Measurements from ENCODE around the gene SLC10A6.
"Not testable (repeated sequence)": the region's sequence is repeated elsewhere in the genome, so short reads cannot be mapped to it uniquely, and the experiment has no call there.

SLC10A6 gene, protein sequence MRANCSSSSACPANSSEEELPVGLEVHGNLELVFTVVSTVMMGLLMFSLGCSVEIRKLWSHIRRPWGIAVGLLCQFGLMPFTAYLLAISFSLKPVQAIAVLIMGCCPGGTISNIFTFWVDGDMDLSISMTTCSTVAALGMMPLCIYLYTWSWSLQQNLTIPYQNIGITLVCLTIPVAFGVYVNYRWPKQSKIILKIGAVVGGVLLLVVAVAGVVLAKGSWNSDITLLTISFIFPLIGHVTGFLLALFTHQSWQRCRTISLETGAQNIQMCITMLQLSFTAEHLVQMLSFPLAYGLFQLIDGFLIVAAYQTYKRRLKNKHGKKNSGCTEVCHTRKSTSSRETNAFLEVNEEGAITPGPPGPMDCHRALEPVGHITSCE

GRCh38 chr4:86848732-86849619, at the start of gene SLC10A6:
Gene SLC10A6, minus strand, starts transcription at chr4:86849384. Its CDS starts 269 bp downstream, at chr4:86849115.
- DNase-seq (ENCODE audit: low read depth in 2 of 2) = no peak

- no peak for DNase-seq (ENCODE audit: low read depth in 2 of 2)
Measured at GRCh38 chr4:86898562-86898961, 49.4 kb upstream of the SLC10A6 start.

- DNase-seq (ENCODE audit: low read depth in 2 of 2) = no peak
Measured at GRCh38 chr4:86896596-86896995, 47.4 kb upstream of the SLC10A6 start.

- DNase-seq (ENCODE audit: low read depth in 2 of 2) = no peak
Measured at GRCh38 chr4:86895692-86896488, 46.7 kb upstream of the SLC10A6 start.

DNA sequence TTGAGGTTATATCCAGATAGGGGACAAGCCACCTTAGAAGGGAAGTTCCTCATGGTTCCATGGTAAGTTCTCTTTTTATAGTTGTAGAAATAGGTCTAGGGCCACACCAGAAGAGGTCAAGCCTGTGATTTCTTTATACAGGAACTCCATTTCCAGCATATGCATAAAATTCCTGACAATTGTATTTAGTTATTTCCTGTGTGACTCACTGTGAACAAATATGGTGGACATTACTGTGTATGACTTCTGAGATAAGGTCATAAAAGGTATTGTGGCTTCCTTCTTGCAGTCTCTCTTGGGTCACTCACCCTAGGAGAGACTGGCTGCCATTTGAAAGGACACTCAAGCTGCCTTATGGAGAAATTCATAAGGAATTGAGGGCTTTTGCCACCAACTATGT, 45.3 kb upstream of the SLC10A6 start:
- no peak for DNase-seq (ENCODE audit: low read depth in 2 of 2)

- no peak for DNase-seq (ENCODE audit: low read depth in 2 of 2)
Measured at GRCh38 chr4:86893136-86893535, 44.0 kb upstream of the SLC10A6 start.

- DNase-seq (ENCODE audit: low read depth in 2 of 2) = no peak
Measured at GRCh38 chr4:86892636-86892960, 43.4 kb upstream of the SLC10A6 start.

DNA sequence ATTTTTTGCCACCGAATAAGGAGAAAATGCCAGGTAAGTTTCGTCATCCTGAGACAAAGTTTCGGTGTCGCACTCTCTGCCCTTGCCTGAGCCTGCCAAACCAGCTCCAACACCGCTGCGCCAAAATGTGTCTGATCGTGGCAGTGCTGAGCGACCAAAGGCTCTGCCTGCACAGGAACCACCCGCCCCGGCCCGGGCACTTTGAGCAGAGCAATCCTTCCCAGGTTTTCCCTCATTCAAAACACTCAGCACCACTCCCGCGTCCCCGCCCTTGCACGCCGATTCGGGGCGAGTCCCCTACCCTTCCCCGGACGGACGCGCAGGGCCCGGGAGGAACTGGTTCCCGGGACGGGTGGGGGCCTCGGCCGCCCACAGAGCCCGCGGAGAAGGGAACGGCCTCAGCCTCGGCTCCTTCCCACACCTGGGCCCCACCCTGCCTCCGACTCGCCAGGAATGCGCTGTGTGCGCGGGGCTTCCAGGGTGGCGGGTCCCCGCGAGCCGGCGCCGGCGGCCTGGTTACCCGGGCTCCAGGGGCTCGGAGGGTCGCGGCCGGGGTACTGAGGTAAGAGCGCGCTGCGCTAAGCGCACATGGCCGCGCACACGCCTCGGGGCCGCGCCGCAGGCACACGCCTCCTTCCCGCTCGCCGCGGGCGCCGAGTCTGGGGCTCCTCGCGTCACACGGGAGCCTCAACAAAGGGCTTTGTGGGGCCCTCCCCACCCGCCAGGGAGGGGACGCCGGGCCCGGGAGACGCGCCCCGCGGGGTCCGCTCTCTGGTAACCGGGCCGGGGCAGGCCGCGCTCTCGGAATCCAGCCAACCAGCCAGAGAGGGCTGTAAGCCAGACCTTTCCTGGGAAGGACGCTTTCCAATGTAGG, 42.8 kb upstream of the SLC10A6 start, which contains the start of gene C4orf36:
TSS of gene C4orf36 (minus strand) at position 661 of the 874 bp plus-strand sequence. CDS start 902 bp downstream, outside the sequence.
- no peak for DNase-seq (ENCODE audit: low read depth in 2 of 2)

- DNase-seq (ENCODE audit: low read depth in 2 of 2) = no peak
Measured at GRCh38 chr4:86890790-86891189, 41.6 kb upstream of the SLC10A6 start.

- no peak for DNase-seq (ENCODE audit: low read depth in 2 of 2)
Measured at GRCh38 chr4:86879641-86880040, 30.5 kb upstream of the SLC10A6 start.

GRCh38 chr4:86878640-86879039, 29.5 kb upstream of the SLC10A6 start:
- DNase-seq (ENCODE audit: low read depth in 2 of 2) = no peak

DNA sequence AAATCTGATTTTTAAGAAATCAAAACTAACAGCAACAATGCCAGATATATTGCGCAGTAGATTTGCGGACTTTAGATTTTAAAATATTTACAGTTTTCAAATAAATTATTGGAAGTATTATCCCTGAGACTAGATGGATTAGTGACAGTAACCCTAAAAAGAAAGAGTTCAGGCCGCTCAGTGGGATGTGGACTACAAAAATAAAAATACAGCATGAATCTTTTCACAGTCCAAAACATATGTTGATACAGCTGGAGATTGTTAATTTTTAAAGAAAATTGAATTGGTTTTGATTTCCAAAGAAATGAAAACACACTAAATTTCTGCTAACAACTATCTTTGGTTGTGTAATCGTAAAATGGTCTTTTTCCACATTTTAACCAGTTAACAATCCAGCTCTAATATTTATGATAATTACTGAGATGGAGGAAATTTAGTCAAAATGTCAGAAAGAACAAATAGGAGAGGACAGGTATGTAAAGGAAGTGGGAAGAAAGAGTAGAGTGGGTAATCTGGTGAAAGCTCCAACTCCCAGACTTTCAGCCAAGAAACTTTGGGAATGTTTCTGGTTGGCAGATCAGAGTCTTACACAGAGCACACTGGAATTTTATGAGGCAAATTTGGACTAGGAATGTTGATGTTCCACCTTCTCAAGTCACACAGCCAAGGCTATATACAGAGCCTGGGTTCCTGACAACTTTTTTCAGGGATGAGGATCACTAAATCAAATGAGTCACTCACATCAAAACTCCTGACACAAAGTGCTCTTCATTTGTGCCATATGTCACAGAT, 27.9 kb upstream of the SLC10A6 start:
- no peak for DNase-seq (ENCODE audit: low read depth in 2 of 2)

DNA sequence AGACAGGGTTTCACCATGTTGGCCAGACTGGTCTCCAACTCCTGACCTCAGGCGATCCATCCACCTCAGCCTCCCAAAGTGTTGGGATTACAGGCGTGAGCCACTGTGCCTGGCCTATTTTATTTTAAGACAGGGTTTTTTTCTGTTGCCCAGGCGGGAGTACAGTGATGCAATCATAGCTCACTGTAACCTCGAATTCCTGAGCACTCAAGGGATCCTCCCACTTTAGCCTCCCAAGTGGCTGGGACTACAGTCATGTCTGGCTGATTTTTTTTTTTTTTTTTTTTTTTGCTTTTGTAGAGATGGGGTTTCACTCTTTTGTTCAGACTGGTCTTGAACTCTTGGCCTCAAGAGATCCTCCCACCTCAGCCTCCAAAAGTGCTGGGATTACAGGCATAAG, 26.3 kb upstream of the SLC10A6 start:
- DNase-seq (ENCODE audit: low read depth in 2 of 2) = not testable (repeated sequence)

DNA sequence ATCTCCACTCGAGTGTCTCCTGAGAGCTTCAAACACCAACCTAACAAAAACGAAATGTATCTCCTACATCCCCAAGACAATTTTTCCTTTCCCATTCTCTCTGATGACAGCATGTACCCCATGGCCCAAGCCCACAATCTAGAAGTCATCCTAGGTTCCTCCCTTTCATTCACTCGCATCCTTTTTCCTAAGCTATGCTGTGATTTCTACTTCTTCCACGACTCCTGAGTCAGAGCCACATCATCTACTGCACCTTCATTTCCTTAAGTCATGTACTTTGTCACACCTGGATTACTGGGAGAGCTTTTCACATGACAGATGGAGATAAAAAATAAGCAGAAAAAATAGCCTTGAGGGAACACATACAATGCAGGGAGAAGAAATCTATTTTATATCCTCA, 23.0 kb upstream of the SLC10A6 start:
- no peak for DNase-seq (ENCODE audit: low read depth in 2 of 2)

DNA sequence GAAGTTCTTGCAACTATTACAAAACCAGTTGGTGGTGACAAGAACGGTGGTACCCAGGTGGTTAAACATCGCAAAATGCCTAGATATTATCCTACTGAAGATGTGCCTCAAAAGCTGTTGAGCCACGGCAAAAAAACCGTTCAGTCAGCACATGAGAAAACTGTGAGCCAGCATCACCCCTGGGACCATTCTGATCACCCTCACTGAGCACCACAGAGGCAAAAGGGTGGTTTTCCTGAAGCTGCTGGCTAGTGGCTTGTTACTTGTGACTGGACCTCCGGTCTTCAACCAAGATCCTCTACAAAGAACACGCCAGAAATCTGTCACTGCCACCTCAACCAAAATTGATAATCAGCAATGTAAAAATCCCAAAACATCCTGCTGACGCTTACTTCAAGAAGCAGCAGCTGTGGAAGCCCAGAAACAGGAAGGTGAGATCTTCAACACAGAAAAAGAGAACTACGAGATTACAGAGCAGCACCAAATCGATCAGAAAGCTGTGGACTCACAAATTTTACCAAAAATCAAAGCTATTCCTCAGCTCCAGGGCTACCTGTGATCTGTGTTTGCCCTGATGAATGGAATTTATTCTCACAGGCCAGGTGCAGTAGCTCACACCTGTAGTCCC, 21.4 kb upstream of the SLC10A6 start:
- DNase-seq (ENCODE audit: low read depth in 2 of 2) = no peak

- no peak for DNase-seq (ENCODE audit: low read depth in 2 of 2)
Measured at GRCh38 chr4:86857341-86858052, 8.3 kb upstream of the SLC10A6 start.

GRCh38 chr4:86856896-86857295, 7.7 kb upstream of the SLC10A6 start:
- DNase-seq (ENCODE audit: low read depth in 2 of 2) = no peak

DNA sequence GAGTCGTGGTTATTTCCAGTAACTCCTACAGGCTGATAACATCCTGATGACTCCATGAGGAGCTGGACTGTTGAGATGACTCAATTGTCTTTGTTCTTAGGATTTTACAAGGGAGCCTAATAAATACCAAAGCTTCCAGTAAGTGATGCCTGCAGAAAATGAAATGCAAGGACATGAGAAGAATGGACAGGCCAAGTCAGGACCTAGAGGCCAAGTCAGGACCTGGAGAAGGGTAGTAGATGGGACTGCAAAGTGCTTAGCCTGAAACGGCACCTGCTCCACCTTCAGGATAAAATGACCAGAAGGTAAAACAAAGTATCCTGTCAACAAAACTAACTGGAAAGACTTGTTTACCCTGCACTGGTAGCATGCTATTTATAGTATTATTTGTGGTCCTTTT, 6.4 kb upstream of the SLC10A6 start:
- no peak for DNase-seq (ENCODE audit: low read depth in 2 of 2)

DNA sequence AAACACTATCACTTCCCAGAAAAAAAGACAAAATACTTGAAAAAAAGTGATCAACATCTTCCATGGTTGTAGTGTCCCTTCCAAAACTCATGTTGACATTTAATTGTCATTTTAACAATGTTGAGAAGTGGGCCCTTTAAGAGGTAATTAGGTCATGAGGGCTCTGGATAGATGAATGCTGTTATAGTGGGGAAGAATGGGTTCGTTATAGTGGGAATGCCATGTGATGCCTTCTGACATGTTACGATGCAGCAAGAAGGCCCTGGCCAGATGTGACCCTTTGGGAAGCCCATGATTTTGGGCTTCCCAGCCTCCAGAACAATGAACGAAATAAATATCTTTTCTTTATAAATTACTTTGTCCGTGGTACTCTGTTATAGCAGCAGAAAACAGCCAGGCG, 4.0 kb upstream of the SLC10A6 start:
- no peak for DNase-seq (ENCODE audit: low read depth in 2 of 2)

All from activated CD8-positive, alpha-beta memory T cell treated with anti-CD3 and anti-CD28 coated beads for 4 hours (primary cell).